HepG2 (cell line): Measurements from ENCODE around the gene USP2. TPM values are rescaled to one million over a fixed set of nuclear protein-coding genes. Genes with fewer than 3 reads are reported as not detected.

Experiments used
- DNMT3B ChIP-seq: conservative IDR thresholded peaks from 2 replicates; pipeline ENCODE4 v1.6.1; 2016; ENCODE audit warnings: missing biosample characterization, control low read depth
- GZF1 ChIP-seq: sonication (generic); formaldehyde crosslinking; IDR thresholded peaks from 2 replicates; pipeline ENCODE4 v1.5.1; 2020; ENCODE audit warnings: mild to moderate bottlenecking, missing genetic modification reagents
- HDAC2 ChIP-seq: sonication (generic); formaldehyde crosslinking; IDR thresholded peaks from 2 replicates; pipeline ENCODE4 v1.4.0; 2020; ENCODE audit warnings: missing genetic modification reagents
- HOXA9 ChIP-seq: sonication (generic); formaldehyde crosslinking; IDR thresholded peaks from 2 replicates; pipeline ENCODE4 v1.8.1; 2022; ENCODE audit warnings: missing genetic modification reagents, mild to moderate bottlenecking, moderate library complexity, borderline replicate concordance
- SPEN ChIP-seq: sonication (generic); formaldehyde crosslinking; IDR thresholded peaks from 2 replicates; pipeline ENCODE4 v1.5.1; 2020; ENCODE audit warnings: low read depth, mild to moderate bottlenecking, missing genetic modification reagents
- TRIM24 ChIP-seq: sonication (generic); formaldehyde crosslinking; IDR thresholded peaks from 2 replicates; pipeline ENCODE4 v1.8.0; 2022; ENCODE audit warnings: mild to moderate bottlenecking, missing genetic modification reagents
- ZFY ChIP-seq: sonication (generic); formaldehyde crosslinking; IDR thresholded peaks from 2 replicates; pipeline ENCODE4 v1.4.0; 2020; ENCODE audit warnings: missing genetic modification reagents
- ZNF570 ChIP-seq: sonication (generic); formaldehyde crosslinking; IDR thresholded peaks from 2 replicates; pipeline ENCODE4 v1.4.0; 2020; ENCODE audit warnings: mild to moderate bottlenecking, missing genetic modification reagents, borderline replicate concordance
- ZNF660 ChIP-seq: sonication (generic); formaldehyde crosslinking; IDR thresholded peaks from 2 replicates; pipeline ENCODE4 v1.5.1; 2020; ENCODE audit warnings: mild to moderate bottlenecking, low read depth, missing genetic modification reagents, borderline replicate concordance
- ZNF768 ChIP-seq: sonication (generic); formaldehyde crosslinking; IDR thresholded peaks from 2 replicates; pipeline ENCODE4 v1.4.0; 2020; ENCODE audit warnings: missing genetic modification reagents
- ZNF879 ChIP-seq: sonication (generic); formaldehyde crosslinking; IDR thresholded peaks from 2 replicates; pipeline ENCODE4 v1.8.1; 2023; ENCODE audit warnings: missing genetic modification reagents
- polyA plus RNA-seq, 8 experiments: library from polyadenylated mRNA; depleted of rRNA in 3 of 8; stranded (reverse) in 7 of 8; unstranded in 1 of 8; fragments of >200 nt; fragmentation: Illumina TruSeq in 4 of 8; extraction: Trizol in 4 of 8; gene quantifications; 2 replicates each; pipeline versions ENCODE4 v1.2.1 to v1.2.3, GENCODE V29; 2011 to 2016; ENCODE audit warnings: low read depth in 4 of 8, missing spikeins in 1 of 8, mixed read lengths in 1 of 8; ENCODE audit not compliant: insufficient read depth in 1 of 8
- total RNA-seq, 5 experiments: library from RNA; depleted of rRNA; stranded (reverse); fragments of >200 nt; fragmentation: Illumina TruSeq; extraction: Trizol; gene quantifications; 2 replicates each; pipeline ENCODE4 v1.2.3, GENCODE V29; 2016; ENCODE audit warnings: low read depth in 1 of 5
- TF ChIP-seq, protein P1 (sequence below): sonication (generic); formaldehyde crosslinking; conservative IDR thresholded peaks from 2 replicates; pipeline ENCODE4 v1.4.0; 2020; ENCODE audit warnings: missing genetic modification reagents
- TF ChIP-seq, protein P2 (sequence below): sonication (generic); formaldehyde crosslinking; IDR thresholded peaks from 2 replicates; pipeline ENCODE4 v1.5.1; 2020; ENCODE audit warnings: mild to moderate bottlenecking, missing genetic modification reagents, moderate library complexity
- TF ChIP-seq, protein P3 (sequence below): sonication (generic); formaldehyde crosslinking; IDR thresholded peaks from 2 replicates; pipeline ENCODE4 v1.5.0; 2020; ENCODE audit warnings: missing genetic modification reagents, mild to moderate bottlenecking, borderline replicate concordance
- TF ChIP-seq, protein P4 (sequence below): IDR thresholded peaks from 2 replicates; pipeline ENCODE4 v1.6.1; 2016; ENCODE audit warnings: low read depth, control low read depth
- TF ChIP-seq, protein P5 (sequence below): sonication (generic); formaldehyde crosslinking; IDR thresholded peaks from 2 replicates; pipeline ENCODE4 v1.4.0; 2020; ENCODE audit warnings: missing genetic modification reagents, borderline replicate concordance
- TF ChIP-seq, protein P6 (sequence below): sonication (generic); formaldehyde crosslinking; IDR thresholded peaks from 2 replicates; pipeline ENCODE4 v1.5.1; 2020; ENCODE audit warnings: missing genetic modification reagents, mild to moderate bottlenecking, borderline replicate concordance
- TF ChIP-seq, protein P7 (sequence below): IDR thresholded peaks from 2 replicates; pipeline ENCODE4 v1.6.1; 2012; ENCODE audit warnings: inconsistent platforms

The USP2 gene
- total and polyA plus RNA-seq, 2 of the 13 experiments (the other 11 are each of a cell fraction or from before 2014, with no cell fraction given): 2.5 to 6.0 TPM

DNA sequence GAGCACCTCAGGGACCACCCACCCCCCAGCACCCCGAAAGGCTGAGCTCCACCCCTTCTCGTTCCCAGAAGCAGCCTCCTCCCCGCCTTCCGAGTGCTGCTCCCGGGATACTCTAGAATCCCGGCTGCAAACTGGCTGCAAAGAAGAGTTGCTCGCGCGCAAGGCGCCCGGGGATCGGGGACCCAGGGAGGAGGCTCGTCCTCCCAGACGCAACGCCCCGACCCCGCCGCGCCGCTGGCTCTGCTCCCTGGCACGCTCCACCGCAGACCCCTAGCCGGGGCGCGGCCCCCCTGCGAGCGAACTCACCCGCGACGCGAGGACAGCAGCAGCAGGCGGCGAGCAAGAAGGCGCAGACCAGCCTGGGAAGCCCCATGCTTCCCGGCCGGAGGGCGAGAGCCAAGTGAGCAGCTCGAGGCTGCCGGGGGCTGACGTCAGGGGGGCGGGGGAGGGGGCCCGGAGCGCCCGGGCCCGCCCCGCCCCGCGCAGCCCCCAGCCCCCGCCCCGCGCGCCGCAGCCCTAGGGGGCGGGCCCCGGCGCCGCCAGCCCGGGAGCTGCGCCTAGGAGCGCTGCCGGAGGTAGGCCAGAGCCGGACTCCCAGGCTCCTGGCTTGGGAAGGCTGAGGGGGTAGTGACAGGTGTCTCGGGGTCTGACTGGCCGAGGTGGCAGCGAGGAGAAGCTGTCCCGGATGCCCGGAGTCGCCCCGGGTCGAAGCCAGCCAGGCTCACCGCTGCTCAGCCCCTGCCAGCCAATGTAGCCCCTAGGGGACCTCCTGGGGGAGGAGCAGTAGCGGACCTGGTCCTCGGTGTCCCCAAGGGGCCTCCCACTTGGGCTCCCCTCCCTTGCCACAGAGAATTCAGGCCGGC lies 64.5 kb downstream of the USP2 start, which contains the start of gene MCAM (continued):
- TF ChIP-seq, protein P1, sequence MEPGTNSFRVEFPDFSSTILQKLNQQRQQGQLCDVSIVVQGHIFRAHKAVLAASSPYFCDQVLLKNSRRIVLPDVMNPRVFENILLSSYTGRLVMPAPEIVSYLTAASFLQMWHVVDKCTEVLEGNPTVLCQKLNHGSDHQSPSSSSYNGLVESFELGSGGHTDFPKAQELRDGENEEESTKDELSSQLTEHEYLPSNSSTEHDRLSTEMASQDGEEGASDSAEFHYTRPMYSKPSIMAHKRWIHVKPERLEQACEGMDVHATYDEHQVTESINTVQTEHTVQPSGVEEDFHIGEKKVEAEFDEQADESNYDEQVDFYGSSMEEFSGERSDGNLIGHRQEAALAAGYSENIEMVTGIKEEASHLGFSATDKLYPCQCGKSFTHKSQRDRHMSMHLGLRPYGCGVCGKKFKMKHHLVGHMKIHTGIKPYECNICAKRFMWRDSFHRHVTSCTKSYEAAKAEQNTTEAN (CRISPR knock-in tag): 0 out of 2 replicates have a peak, but pooled peaks have one; percentile 19
- TF ChIP-seq HDAC2 (no peak), ZNF570 (CRISPR knock-in tag) (no peak), SPEN (CRISPR knock-in tag) (no peak), GZF1 (CRISPR knock-in tag) (no peak), DNMT3B (CRISPR knock-in tag) (no peak), HOXA9 (CRISPR knock-in tag) (no peak), TRIM24 (CRISPR knock-in tag) (no peak), ZNF660 (CRISPR knock-in tag) (no peak), ZNF879 (no peak), ZFY (CRISPR knock-in tag) (peak; percentile 60), ZNF768 (CRISPR knock-in tag) (no peak)
- TF ChIP-seq, protein P2, sequence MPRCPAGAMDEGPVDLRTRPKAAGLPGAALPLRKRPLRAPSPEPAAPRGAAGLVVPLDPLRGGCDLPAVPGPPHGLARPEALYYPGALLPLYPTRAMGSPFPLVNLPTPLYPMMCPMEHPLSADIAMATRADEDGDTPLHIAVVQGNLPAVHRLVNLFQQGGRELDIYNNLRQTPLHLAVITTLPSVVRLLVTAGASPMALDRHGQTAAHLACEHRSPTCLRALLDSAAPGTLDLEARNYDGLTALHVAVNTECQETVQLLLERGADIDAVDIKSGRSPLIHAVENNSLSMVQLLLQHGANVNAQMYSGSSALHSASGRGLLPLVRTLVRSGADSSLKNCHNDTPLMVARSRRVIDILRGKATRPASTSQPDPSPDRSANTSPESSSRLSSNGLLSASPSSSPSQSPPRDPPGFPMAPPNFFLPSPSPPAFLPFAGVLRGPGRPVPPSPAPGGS (CRISPR knock-in tag): peak; percentile 83; the same call in 1 of the 2 replicates
- TF ChIP-seq, protein P3, sequence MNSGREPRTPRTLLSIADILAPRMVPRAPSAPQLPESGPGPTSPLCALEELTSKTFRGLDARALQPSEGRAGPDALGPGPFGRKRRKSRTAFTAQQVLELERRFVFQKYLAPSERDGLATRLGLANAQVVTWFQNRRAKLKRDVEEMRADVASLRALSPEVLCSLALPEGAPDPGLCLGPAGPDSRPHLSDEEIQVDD (CRISPR knock-in tag): no peak
- TF ChIP-seq, protein P4, sequence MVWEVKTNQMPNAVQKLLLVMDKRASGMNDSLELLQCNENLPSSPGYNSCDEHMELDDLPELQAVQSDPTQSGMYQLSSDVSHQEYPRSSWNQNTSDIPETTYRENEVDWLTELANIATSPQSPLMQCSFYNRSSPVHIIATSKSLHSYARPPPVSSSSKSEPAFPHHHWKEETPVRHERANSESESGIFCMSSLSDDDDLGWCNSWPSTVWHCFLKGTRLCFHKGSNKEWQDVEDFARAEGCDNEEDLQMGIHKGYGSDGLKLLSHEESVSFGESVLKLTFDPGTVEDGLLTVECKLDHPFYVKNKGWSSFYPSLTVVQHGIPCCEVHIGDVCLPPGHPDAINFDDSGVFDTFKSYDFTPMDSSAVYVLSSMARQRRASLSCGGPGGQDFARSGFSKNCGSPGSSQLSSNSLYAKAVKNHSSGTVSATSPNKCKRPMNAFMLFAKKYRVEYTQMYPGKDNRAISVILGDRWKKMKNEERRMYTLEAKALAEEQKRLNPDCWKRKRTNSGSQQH: no peak
- TF ChIP-seq, protein P5, sequence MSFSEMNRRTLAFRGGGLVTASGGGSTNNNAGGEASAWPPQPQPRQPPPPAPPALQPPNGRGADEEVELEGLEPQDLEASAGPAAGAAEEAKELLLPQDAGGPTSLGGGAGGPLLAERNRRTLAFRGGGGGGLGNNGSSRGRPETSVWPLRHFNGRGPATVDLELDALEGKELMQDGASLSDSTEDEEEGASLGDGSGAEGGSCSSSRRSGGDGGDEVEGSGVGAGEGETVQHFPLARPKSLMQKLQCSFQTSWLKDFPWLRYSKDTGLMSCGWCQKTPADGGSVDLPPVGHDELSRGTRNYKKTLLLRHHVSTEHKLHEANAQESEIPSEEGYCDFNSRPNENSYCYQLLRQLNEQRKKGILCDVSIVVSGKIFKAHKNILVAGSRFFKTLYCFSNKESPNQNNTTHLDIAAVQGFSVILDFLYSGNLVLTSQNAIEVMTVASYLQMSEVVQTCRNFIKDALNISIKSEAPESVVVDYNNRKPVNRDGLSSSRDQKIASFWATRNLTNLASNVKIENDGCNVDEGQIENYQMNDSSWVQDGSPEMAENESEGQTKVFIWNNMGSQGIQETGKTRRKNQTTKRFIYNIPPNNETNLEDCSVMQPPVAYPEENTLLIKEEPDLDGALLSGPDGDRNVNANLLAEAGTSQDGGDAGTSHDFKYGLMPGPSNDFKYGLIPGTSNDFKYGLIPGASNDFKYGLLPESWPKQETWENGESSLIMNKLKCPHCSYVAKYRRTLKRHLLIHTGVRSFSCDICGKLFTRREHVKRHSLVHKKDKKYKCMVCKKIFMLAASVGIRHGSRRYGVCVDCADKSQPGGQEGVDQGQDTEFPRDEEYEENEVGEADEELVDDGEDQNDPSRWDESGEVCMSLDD (CRISPR knock-in tag): no peak; the same call in 1 of the 2 replicates
- TF ChIP-seq, protein P6, sequence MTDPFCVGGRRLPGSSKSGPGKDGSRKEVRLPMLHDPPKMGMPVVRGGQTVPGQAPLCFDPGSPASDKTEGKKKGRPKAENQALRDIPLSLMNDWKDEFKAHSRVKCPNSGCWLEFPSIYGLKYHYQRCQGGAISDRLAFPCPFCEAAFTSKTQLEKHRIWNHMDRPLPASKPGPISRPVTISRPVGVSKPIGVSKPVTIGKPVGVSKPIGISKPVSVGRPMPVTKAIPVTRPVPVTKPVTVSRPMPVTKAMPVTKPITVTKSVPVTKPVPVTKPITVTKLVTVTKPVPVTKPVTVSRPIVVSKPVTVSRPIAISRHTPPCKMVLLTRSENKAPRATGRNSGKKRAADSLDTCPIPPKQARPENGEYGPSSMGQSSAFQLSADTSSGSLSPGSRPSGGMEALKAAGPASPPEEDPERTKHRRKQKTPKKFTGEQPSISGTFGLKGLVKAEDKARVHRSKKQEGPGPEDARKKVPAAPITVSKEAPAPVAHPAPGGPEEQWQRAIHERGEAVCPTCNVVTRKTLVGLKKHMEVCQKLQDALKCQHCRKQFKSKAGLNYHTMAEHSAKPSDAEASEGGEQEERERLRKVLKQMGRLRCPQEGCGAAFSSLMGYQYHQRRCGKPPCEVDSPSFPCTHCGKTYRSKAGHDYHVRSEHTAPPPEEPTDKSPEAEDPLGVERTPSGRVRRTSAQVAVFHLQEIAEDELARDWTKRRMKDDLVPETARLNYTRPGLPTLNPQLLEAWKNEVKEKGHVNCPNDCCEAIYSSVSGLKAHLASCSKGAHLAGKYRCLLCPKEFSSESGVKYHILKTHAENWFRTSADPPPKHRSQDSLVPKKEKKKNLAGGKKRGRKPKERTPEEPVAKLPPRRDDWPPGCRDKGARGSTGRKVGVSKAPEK (CRISPR knock-in tag): no peak
- TF ChIP-seq, protein P7, sequence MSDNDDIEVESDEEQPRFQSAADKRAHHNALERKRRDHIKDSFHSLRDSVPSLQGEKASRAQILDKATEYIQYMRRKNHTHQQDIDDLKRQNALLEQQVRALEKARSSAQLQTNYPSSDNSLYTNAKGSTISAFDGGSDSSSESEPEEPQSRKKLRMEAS: peak; percentile 53; the same call in 1 of the 2 replicates
